RWPE2 (cell line): Measurements from ENCODE around the gene DMAP1.

ENCODE experiments used
- ATAC-seq: fragments of 200-7000 bp; cut with Tn5 transposase; 3 replicates; pipeline ENCODE4 v1.9.1; 2021; ENCODE audit warnings: low read depth
- DNase-seq: peaks from one replicate; pipeline ENCODE4 v3.0.0-alpha.2; 2020; ENCODE audit warnings: low spot score
- H3K27ac ChIP-seq: fragments of 450-650 bp; 2 replicates; pipeline ENCODE4 v1.5.1; 2017; ENCODE audit warnings: mild to moderate bottlenecking; ENCODE audit not compliant: poor library complexity, severe bottlenecking
- H3K27me3 ChIP-seq: fragments of 250-450 bp; sonication (Bioruptor Pico); 2 replicates; pipeline ENCODE4 v1.5.1; 2021; ENCODE audit warnings: mild to moderate bottlenecking, moderate library complexity; ENCODE audit not compliant: insufficient read depth, poor library complexity, severe bottlenecking
- H3K36me3 ChIP-seq: fragments of 250-450 bp; sonication (Bioruptor Pico); 2 replicates; pipeline ENCODE4 v1.5.1; 2020; ENCODE audit warnings: low read depth, mild to moderate bottlenecking, moderate library complexity
- H3K4me1 ChIP-seq: fragments of 250-450 bp; sonication (Bioruptor Pico); 2 replicates; pipeline ENCODE4 v1.5.1; 2021; ENCODE audit warnings: mild to moderate bottlenecking, moderate library complexity; ENCODE audit not compliant: insufficient read depth, poor library complexity, severe bottlenecking
- H3K4me3 ChIP-seq: fragments of 250-450 bp; sonication (Bioruptor Pico); 2 replicates; pipeline ENCODE4 v1.5.1; 2021; ENCODE audit warnings: mild to moderate bottlenecking, moderate library complexity; ENCODE audit not compliant: severe bottlenecking
- H3K9me3 ChIP-seq: fragments of 250-450 bp; sonication (Bioruptor Pico); 2 replicates; pipeline ENCODE4 v1.5.1; 2021; ENCODE audit warnings: mild to moderate bottlenecking, moderate library complexity; ENCODE audit not compliant: severe bottlenecking
- TF ChIP-seq, protein P1 (sequence below): fragments of 450-650 bp; IDR thresholded peaks from one replicate; pipeline ENCODE4 v1.5.1; 2017; ENCODE audit warnings: mild to moderate bottlenecking, moderate library complexity; ENCODE audit not compliant: poor library complexity, severe bottlenecking

Gene DMAP1

DNA sequence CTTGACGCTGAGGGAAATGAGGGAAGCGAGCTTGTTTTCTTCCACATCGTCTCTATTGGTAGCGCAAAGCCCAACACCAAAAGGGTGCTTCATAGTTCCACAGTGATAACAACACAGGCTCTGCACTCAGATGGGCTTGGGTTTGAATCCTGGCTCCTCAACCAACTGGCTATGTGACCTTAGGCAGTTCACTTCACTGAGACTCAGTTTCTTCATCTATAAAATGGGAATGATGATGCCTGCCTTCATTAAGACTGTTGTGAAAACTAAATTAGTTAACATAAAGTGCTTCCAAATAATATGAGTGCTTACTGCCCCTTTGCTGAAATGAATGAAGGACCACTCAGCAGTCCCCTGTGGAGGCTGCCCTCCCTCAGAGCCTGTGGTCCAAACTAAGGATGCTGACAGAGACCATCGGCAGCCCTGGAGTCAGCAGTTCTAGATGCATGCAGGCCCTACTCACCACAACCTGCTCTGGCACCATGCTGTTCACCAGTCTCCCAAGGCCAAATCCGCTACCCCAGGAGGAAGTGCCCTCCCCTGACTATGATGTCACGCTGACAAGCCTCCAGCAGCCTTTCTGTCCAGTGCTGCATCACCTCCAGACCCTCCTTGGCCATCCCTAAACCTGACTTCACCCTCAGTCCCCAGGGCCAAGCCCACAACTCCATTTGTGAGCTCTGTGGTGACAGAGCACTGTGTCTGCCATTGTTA, 30.7 kb downstream of the DMAP1 start:
- Histone ChIP-seq H3K36me3 (no peaks in the 10 kb centered on the region), H3K27me3 (no peaks in the 10 kb centered on the region), H3K4me3 (no peak overlapping the region), H3K9me3 (no peaks in the 10 kb centered on the region), H3K27ac (no peak overlapping the region), H3K4me1 (no peaks in the 10 kb centered on the region)
- ATAC-seq, result no peak
- no peak for DNase-seq
- TF ChIP-seq, protein P1, sequence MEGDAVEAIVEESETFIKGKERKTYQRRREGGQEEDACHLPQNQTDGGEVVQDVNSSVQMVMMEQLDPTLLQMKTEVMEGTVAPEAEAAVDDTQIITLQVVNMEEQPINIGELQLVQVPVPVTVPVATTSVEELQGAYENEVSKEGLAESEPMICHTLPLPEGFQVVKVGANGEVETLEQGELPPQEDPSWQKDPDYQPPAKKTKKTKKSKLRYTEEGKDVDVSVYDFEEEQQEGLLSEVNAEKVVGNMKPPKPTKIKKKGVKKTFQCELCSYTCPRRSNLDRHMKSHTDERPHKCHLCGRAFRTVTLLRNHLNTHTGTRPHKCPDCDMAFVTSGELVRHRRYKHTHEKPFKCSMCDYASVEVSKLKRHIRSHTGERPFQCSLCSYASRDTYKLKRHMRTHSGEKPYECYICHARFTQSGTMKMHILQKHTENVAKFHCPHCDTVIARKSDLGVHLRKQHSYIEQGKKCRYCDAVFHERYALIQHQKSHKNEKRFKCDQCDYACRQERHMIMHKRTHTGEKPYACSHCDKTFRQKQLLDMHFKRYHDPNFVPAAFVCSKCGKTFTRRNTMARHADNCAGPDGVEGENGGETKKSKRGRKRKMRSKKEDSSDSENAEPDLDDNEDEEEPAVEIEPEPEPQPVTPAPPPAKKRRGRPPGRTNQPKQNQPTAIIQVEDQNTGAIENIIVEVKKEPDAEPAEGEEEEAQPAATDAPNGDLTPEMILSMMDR, result no peak

DNA sequence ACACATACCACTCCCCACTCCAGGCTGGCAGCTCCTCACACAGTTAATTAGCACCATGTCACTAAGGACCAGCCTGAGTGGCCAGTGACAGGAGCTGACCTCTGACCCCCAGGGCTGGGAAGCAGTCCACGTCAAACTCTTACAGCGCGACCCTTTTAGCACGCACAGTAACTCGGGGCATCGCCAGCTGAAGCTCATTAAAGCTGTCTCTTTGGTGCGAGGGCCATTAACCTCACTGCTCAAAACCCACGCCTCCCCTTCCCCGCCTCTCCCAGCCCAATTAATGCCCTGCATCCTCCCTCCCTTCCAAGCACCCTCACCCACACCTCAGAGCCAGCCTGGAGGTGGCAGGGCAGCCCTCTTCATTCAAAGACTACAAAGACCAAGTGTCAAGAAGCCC, 31.7 kb downstream of the DMAP1 start:
- H3K9me3 ChIP-seq, result no peaks in the 10 kb centered on the region
- TF ChIP-seq, protein P1, result no peak
- no peak overlapping the region for H3K27ac ChIP-seq
- ATAC-seq (no peak), DNase-seq (no peak)
- H3K4me3 ChIP-seq, result no peak overlapping the region
- H3K36me3 ChIP-seq, result no peaks in the 10 kb centered on the region
- H3K27me3 ChIP-seq, result no peaks in the 10 kb centered on the region
- H3K4me1 ChIP-seq, result no peaks in the 10 kb centered on the region

DNA sequence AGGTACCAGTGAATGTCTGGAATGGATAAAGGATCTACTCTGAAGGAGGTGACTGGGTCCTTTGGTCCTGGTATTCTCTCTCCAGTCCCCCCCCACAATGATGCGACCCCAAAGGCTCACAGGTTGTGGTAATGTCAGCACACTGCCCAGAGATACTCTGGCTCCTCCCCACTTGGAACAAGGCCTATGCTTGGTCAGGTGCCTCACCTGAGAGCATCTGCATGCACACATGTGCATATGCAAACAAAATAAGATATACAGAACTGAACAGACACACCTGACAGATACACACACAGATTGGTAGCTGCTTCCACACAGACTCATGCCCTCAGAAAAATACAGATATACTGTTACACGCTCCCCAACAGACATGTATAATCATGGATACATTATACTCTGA, 33.5 kb downstream of the DMAP1 start:
- no peak overlapping the region for H3K27ac ChIP-seq
- no peaks in the 10 kb centered on the region for H3K4me1 ChIP-seq
- TF ChIP-seq, protein P1, result no peak
- no peaks in the 10 kb centered on the region for H3K27me3 ChIP-seq
- ATAC-seq, result no peak
- DNase-seq, result no peak
- H3K36me3 ChIP-seq, result no peaks in the 10 kb centered on the region
- H3K4me3 ChIP-seq, result no peak overlapping the region
- no peaks in the 10 kb centered on the region for H3K9me3 ChIP-seq

DNA sequence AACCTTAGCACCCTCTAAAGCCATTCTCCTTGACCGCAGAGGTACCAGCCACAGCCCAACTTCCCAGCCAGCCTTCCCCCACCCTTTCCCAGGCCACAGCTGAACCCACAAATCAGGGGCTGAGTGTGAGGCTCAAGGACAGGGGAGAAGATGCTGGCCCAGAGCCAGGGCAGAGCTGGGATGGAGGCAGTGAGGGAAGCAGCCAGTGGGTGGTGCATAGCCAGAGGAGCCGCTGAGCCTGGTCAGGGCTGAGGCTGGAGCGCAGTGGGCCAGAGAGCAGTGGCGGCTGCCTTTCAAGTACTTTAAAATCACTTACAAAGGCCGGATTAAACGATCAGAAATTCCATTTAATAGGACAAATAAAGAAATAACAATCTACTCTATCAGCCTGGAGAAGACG, 36.3 kb downstream of the DMAP1 start:
- no peak overlapping the region for H3K27ac ChIP-seq
- TF ChIP-seq, protein P1, result no peak
- DNase-seq (no peak), ATAC-seq (no peak)
- no peaks in the 10 kb centered on the region for H3K36me3 ChIP-seq
- no peaks in the 10 kb centered on the region for H3K27me3 ChIP-seq
- no peaks in the 10 kb centered on the region for H3K9me3 ChIP-seq
- no peaks in the 10 kb centered on the region for H3K4me1 ChIP-seq
- H3K4me3 ChIP-seq, result no peak overlapping the region

DNA sequence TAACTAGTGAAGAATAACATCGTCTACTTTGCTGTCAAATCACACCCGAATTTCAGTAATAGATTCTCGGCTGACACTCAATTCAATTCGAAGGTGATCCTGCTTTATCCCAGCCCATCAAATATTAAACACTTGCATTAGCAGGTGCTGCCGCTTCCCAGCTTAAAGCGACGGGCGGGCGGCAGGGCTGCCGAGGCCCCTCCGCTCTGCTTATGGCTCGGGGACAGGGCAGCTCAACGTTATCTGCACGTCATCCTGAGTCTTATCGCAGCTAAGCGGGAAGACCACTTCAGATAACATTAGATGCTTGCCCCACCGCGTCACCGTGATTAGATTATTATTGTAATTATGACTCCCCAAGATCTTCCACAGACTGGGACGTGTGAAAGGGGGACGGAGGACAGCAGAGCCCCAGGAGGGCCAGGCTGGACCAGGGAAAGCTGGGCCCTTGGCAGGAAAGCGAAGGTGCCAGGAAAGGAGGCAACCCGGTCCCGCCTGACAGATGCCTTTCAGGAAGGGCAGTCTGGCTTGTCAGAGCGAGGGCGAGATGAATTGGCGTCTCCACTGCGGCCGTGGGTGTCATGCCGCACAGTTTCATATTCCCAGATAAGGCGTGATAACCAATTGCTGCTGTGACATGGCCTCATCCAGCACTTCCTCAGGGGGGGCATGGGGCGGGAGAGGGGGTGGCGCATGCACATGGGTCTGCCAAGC, 37.0 kb downstream of the DMAP1 start:
- ATAC-seq, result no peak
- Histone ChIP-seq H3K4me1 (no peaks in the 10 kb centered on the region), H3K9me3 (no peaks in the 10 kb centered on the region), H3K27me3 (no peaks in the 10 kb centered on the region), H3K4me3 (no peak overlapping the region), H3K36me3 (no peaks in the 10 kb centered on the region), H3K27ac (no peak overlapping the region)
- TF ChIP-seq, protein P1, result no peak
- DNase-seq, result no peak
